ENCODE results near the gene USP49. TPM values are rescaled to one million over a fixed set of nuclear protein-coding genes. Genes with fewer than 3 reads are reported as not detected.

Gene USP49
- total and polyA plus RNA-seq, 2 of the 13 experiments (the other 11 are each of a cell fraction or from before 2014, with no cell fraction given): 2.9 to 4.3 TPM

GRCh38 chr6:41768545-41769308, 126.4 kb downstream of the USP49 start (continued):
- TF ChIP-seq PRDM10 (CRISPR knock-in tag; IDR thresholded peaks at IDR 0.05; ENCODE audit: low read depth): peak; percentile 72
- peak; percentile 83 for TF ChIP-seq ZNF281 (CRISPR knock-in tag; IDR thresholded peaks at IDR 0.05; ENCODE audit: borderline replicate concordance)
- TF ChIP-seq KDM1A (CRISPR knock-in tag; IDR thresholded peaks at IDR 0.05): no peak; the same call in 1 of the 2 replicates
- no peak for TF ChIP-seq ISX (CRISPR knock-in tag; conservative IDR thresholded peaks at IDR 0.05)
- no peak for TF ChIP-seq ZNF280D (CRISPR knock-in tag; IDR thresholded peaks at IDR 0.05)
- TF ChIP-seq FOXC1 (CRISPR knock-in tag; IDR thresholded peaks at IDR 0.05; ENCODE audit: borderline replicate concordance): peak; percentile 13; the same call in 1 of the 2 replicates
- TF ChIP-seq ERF (CRISPR knock-in tag; IDR thresholded peaks at IDR 0.05): peak; percentile 21
- TF ChIP-seq MEIS1 (CRISPR knock-in tag; IDR thresholded peaks at IDR 0.05; ENCODE audit: borderline replicate concordance): no peak
- TF ChIP-seq SALL2 (CRISPR knock-in tag; IDR thresholded peaks at IDR 0.05): peak; percentile 68; the same call in 1 of the 2 replicates
- TF ChIP-seq JDP2 (CRISPR knock-in tag; IDR thresholded peaks at IDR 0.05; ENCODE audit: borderline replicate concordance): no peak
- no peak for TF ChIP-seq ATF4 (CRISPR knock-in tag; IDR thresholded peaks at IDR 0.05)
- TF ChIP-seq, protein P1, sequence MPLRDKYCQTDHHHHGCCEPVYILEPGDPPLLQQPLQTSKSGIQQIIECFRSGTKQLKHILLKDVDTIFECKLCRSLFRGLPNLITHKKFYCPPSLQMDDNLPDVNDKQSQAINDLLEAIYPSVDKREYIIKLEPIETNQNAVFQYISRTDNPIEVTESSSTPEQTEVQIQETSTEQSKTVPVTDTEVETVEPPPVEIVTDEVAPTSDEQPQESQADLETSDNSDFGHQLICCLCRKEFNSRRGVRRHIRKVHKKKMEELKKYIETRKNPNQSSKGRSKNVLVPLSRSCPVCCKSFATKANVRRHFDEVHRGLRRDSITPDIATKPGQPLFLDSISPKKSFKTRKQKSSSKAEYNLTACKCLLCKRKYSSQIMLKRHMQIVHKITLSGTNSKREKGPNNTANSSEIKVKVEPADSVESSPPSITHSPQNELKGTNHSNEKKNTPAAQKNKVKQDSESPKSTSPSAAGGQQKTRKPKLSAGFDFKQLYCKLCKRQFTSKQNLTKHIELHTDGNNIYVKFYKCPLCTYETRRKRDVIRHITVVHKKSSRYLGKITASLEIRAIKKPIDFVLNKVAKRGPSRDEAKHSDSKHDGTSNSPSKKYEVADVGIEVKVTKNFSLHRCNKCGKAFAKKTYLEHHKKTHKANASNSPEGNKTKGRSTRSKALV (CRISPR knock-in tag; IDR thresholded peaks at IDR 0.05): no peak
- TF ChIP-seq FOXJ3 (CRISPR knock-in tag; IDR thresholded peaks at IDR 0.05; ENCODE audit: borderline replicate concordance): no peak
- TF ChIP-seq ZNF552 (CRISPR knock-in tag; IDR thresholded peaks at IDR 0.05; ENCODE audit: borderline replicate concordance): no peak
- no peak for TF ChIP-seq MLLT10 (CRISPR knock-in tag; IDR thresholded peaks at IDR 0.05)
